MCF 10A (cell line): ENCODE measurements around the gene ZFP64. TPM values are rescaled to one million over a fixed set of nuclear protein-coding genes. Genes with fewer than 3 reads are reported as not detected.

ENCODE experiments used
- BruUV-seq: library from RNA; stranded (reverse); fragments of 400-500 nt; replicated peaks from 2 replicates; lab custom pipeline; 2021; lab: Mats Ljungman, UMichigan
- CTCF ChIA-PET: fragments of 300-600 bp; sonication (Branson Sonifier 250); formaldehyde crosslinking; extraction: SDS; loops from one replicate; lab custom pipeline; 2021; ENCODE audit warnings: antibody characterized with exemption, inconsistent platforms; lab: Yijun Ruan, JAX
- POLR2A ChIA-PET: fragments of 300-600, 350-650 bp; sonication (Branson Sonifier 250); formaldehyde crosslinking; extraction: SDS; loops from one replicate; lab custom pipeline; 2020; ENCODE audit warnings: antibody characterized with exemption, inconsistent platforms; lab: Yijun Ruan, JAX
- DNase-seq: peaks from one replicate; pipeline ENCODE4 v3.0.0-alpha.2; 2018; ENCODE audit not compliant: unreplicated experiment
- H3K27ac Mint-ChIP-seq: one replicate; pipeline ENCODE4 v1.8.0; 2022; ENCODE audit warnings: mild to moderate bottlenecking, low read depth, mixed read lengths; ENCODE audit not compliant: unreplicated experiment
- H3K27me3 Mint-ChIP-seq: one replicate; pipeline ENCODE4 v1.8.0; 2022; ENCODE audit warnings: mixed read lengths; ENCODE audit not compliant: insufficient read depth, unreplicated experiment
- H3K36me3 Mint-ChIP-seq: one replicate; pipeline ENCODE4 v1.8.0; 2022; ENCODE audit warnings: mild to moderate bottlenecking, moderate library complexity, mixed read lengths; ENCODE audit not compliant: insufficient read depth, unreplicated experiment
- H3K4me1 Mint-ChIP-seq: one replicate; pipeline ENCODE4 v1.8.0; 2022; ENCODE audit warnings: mixed read lengths; ENCODE audit not compliant: insufficient read depth, unreplicated experiment
- H3K4me3 Mint-ChIP-seq: one replicate; pipeline ENCODE4 v1.8.0; 2022; ENCODE audit warnings: mild to moderate bottlenecking, moderate library complexity, mixed read lengths; ENCODE audit not compliant: unreplicated experiment
- H3K9me3 Mint-ChIP-seq: one replicate; pipeline ENCODE4 v1.8.0; 2022; ENCODE audit warnings: mixed read lengths; ENCODE audit not compliant: unreplicated experiment
- intact Hi-C: fragments of 100-400 bp; cut with micrococcal nuclease; formaldehyde crosslinking; loops from 2 replicates; pipeline ENCODE4 v1.14.1; 2022
- total RNA-seq: library from RNA; stranded (reverse); gene quantifications from 2 replicates; pipeline ENCODE4 v1.2.3, GENCODE V29; 2022
- TF ChIP-seq, protein P1 (sequence below): fragments of 200-600 bp; IDR thresholded peaks from one replicate; pipeline ENCODE4 v1.8.0; 2022; ENCODE audit warnings: antibody characterized with exemption, mild to moderate bottlenecking; ENCODE audit not compliant: unreplicated experiment

ZFP64 gene
- total RNA-seq, 1 experiment from 2014 or later = 13.0 TPM

DNA sequence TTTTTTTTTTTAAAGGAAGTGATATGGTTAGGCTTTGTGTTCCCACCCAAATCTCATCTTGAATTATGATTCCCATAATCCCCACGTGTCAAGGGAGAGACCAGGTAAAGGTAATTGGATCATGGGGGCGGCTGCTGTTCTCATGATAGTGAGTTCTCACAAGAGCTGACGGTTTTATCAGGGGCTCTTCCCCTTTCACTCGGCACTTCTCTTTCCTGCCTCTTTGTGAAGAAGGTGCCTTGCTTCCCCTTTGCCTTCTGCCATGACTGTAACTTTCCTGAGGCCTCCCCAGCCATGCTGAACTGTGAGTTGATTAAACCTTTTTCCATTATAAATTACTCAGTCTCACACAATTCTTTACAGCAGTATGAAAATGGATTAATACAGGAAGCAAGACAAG lies 64.3 kb downstream of the ZFP64 start:
- CTCF ChIA-PET = interaction anchor here (0.7 to 6.5 kb wide), 13 partner anchors 9 to 1427 kb away, joined by 3 to 86 read pairs (median 5); no protein-coding TSS in a partner anchor
- no peaks in the 10 kb centered on the region for H3K9me3 Mint-ChIP-seq
- H3K4me1 Mint-ChIP-seq = no peaks in the 10 kb centered on the region
- TF ChIP-seq, protein P1, sequence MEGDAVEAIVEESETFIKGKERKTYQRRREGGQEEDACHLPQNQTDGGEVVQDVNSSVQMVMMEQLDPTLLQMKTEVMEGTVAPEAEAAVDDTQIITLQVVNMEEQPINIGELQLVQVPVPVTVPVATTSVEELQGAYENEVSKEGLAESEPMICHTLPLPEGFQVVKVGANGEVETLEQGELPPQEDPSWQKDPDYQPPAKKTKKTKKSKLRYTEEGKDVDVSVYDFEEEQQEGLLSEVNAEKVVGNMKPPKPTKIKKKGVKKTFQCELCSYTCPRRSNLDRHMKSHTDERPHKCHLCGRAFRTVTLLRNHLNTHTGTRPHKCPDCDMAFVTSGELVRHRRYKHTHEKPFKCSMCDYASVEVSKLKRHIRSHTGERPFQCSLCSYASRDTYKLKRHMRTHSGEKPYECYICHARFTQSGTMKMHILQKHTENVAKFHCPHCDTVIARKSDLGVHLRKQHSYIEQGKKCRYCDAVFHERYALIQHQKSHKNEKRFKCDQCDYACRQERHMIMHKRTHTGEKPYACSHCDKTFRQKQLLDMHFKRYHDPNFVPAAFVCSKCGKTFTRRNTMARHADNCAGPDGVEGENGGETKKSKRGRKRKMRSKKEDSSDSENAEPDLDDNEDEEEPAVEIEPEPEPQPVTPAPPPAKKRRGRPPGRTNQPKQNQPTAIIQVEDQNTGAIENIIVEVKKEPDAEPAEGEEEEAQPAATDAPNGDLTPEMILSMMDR = no peak
- no peak overlapping the region for H3K27ac Mint-ChIP-seq
- H3K36me3 Mint-ChIP-seq = peaks cover 5% of the 10 kb centered on the region
- no TSS peak for BruUV-seq
- no peak for DNase-seq
- POLR2A ChIA-PET = interaction anchor here (1.3 kb wide), 1 partner anchor 17 kb away, joined by 4 read pairs; no protein-coding TSS in a partner anchor
- H3K4me3 Mint-ChIP-seq = no peak overlapping the region
- intact Hi-C loops = loop anchor here (5.0 kb wide), 1 partner anchor 1935 kb away; no protein-coding TSS in a partner anchor
- no peaks in the 10 kb centered on the region for H3K27me3 Mint-ChIP-seq

DNA sequence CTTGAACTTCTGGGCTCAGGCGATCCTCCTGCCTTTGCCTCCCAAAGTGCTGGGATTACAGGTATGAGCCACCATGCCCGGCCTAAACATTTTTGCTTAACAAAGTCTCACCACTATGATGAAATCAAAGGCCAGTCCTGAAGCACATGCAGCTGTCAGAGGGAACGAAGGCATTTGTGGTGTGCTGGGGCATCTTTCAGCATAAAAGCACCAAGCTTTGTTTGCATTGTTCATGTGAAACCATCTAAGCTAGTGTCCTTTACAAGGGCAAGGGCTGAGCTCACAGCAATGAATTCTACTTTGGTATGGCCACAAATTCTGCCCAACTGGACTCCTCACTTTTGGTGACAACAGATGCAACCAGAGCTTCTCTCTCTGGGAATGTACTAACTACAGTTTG lies 66.8 kb downstream of the ZFP64 start:
- no TSS peak for BruUV-seq
- CTCF ChIA-PET = interaction anchor here (0.6 to 6.5 kb wide), 10 partner anchors 11 to 1659 kb away, joined by 3 to 86 read pairs (median 4); no protein-coding TSS in a partner anchor
- POLR2A ChIA-PET = interaction anchor here (0.7 kb wide), 1 partner anchor 16 kb away, joined by 4 read pairs; no protein-coding TSS in a partner anchor
- no peaks in the 10 kb centered on the region for H3K27me3 Mint-ChIP-seq
- H3K36me3 Mint-ChIP-seq = peaks cover 5% of the 10 kb centered on the region
- DNase-seq = no peak
- TF ChIP-seq, protein P1 = no peak
- H3K9me3 Mint-ChIP-seq = no peaks in the 10 kb centered on the region
- H3K4me1 Mint-ChIP-seq = no peaks in the 10 kb centered on the region
- no peak overlapping the region for H3K4me3 Mint-ChIP-seq
- no peak overlapping the region for H3K27ac Mint-ChIP-seq
- intact Hi-C loops = loop anchor here (5.0 kb wide), 1 partner anchor 1937 kb away; no protein-coding TSS in a partner anchor

DNA sequence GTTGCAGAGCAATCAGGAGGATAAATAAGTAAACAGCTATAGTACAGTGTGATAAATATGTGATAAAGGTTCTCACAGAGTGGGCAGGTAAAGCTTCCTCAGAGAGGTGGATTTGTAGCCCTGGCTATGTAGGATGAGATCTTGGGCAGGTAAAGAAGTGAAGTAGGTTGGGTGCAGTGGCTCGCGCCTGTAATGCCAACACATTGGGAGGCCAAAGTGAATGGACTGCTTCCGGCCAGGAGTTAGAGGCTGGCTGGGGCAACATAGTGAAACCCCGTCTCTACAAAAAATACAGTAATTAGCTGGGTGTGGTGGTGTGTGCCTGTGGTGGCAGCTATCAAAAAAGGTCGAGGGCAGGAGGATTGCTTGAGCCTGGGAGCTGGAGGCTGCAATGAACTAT lies 72.9 kb downstream of the ZFP64 start:
- Mint-ChIP-seq H3K36me3 (no peaks in the 10 kb centered on the region), H3K27me3 (no peaks in the 10 kb centered on the region), H3K9me3 (no peaks in the 10 kb centered on the region), H3K27ac (no peak overlapping the region), H3K4me1 (no peaks in the 10 kb centered on the region), H3K4me3 (no peak overlapping the region)
- ChIA-PET CTCF (interaction anchor here (0.7 to 4.1 kb wide), 6 partner anchors 10 to 36 kb away, joined by 3 to 42 read pairs (median 4); no protein-coding TSS in a partner anchor), POLR2A (no interaction called here)
- DNase-seq = no peak
- TF ChIP-seq, protein P1 = no peak
- BruUV-seq = no TSS peak
- intact Hi-C loops = no loop called here

DNA sequence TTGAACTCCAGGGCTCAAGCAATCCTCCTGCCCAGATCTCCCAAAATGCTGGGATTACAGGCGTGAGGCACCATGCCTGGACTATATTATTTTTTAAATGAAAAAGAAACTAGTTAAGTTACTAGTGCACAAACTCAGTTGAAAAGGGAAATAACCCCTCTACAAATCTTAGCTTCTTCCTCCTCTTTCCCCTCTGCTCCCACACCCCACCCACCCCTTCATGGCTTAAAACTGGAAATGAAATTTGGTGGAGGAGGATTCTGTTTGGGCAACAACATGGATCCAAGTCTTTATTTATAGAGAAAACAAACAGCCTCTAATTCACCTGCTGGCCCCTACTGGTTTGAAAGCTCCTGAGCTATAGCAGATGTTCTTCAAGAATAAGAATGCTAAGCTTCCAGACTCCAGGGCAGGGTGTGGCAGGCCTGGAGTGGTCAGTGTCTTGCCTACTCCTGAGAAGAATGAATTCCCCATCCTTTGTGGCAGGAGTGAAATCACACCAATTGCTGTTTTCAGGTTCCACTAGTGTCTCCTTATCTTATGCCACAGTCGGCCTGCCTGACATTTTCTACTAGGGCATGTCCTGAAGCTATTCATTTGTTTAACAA lies 73.5 kb downstream of the ZFP64 start:
- no peak for DNase-seq
- Mint-ChIP-seq H3K4me1 (no peaks in the 10 kb centered on the region), H3K4me3 (no peak overlapping the region), H3K27ac (no peak overlapping the region), H3K36me3 (no peaks in the 10 kb centered on the region), H3K27me3 (no peaks in the 10 kb centered on the region), H3K9me3 (no peaks in the 10 kb centered on the region)
- POLR2A ChIA-PET = no interaction called here
- intact Hi-C loops = no loop called here
- no TSS peak for BruUV-seq
- TF ChIP-seq, protein P1 = no peak
- CTCF ChIA-PET = interaction anchor here (0.7 to 4.1 kb wide), 7 partner anchors 10 to 626 kb away, joined by 3 to 42 read pairs (median 3); no protein-coding TSS in a partner anchor
